Keratinocyte (primary cell): Measurements from ENCODE around the gene MRPL48. TPM values are rescaled to one million over a fixed set of nuclear protein-coding genes. Genes with fewer than 3 reads are reported as not detected.

Source experiments
- DNase-seq: peaks from one replicate; pipeline ENCODE4 v3.0.0-alpha.2; 2011; ENCODE audit warnings: low read depth, missing footprints, low spot score
- FAIRE-seq: peaks from 2 replicates; lab custom pipeline; 2011; peaks lifted over from hg19 to GRCh38; lab: Jason Lieb, UNC
- H2AFZ ChIP-seq: 2 replicates; pipeline ENCODE4 v1.6.0; 2012; ENCODE audit warnings: low read length, control low read depth, inconsistent platforms; ENCODE audit not compliant: control insufficient read depth
- H3K27ac ChIP-seq: 2 replicates; pipeline ENCODE4 v1.5.1; 2011; ENCODE audit warnings: low read length; ENCODE audit not compliant: control insufficient read depth, insufficient read depth
- H3K27me3 ChIP-seq: 3 replicates; pipeline ENCODE4 v1.6.0; 2011; ENCODE audit warnings: low read length; ENCODE audit not compliant: control insufficient read depth, insufficient read depth; ENCODE audit errors: extremely low read depth
- H3K36me3 ChIP-seq, 2 experiments: 2 replicates in 1 of 2; 3 replicates in 1 of 2; pipeline ENCODE4 v1.5.1; 2011; ENCODE audit warnings: low read length in 2 of 2, mild to moderate bottlenecking in 1 of 2; ENCODE audit not compliant: control insufficient read depth in 2 of 2, insufficient read depth in 2 of 2; ENCODE audit errors: extremely low read depth in 1 of 2
- H3K4me1 ChIP-seq: 3 replicates; pipeline ENCODE4 v1.5.1; 2011; ENCODE audit warnings: low read length; ENCODE audit not compliant: control insufficient read depth, insufficient read depth; ENCODE audit errors: extremely low read depth
- H3K4me2 ChIP-seq: 3 replicates; pipeline ENCODE4 v1.6.0; 2011; ENCODE audit warnings: low read depth, low read length; ENCODE audit not compliant: control insufficient read depth, insufficient read depth; ENCODE audit errors: extremely low read depth
- H3K4me3 ChIP-seq, 3 experiments: fragments of 200-600 bp in 1 of 3; sonication (generic) in 1 of 3; 2 replicates in 2 of 3; 3 replicates in 1 of 3; pipeline ENCODE4 v1.5.1; 2011 to 2016; ENCODE audit warnings: low read length in 3 of 3, mild to moderate bottlenecking in 3 of 3, control low read depth in 2 of 3, inconsistent platforms in 1 of 3, low read depth in 1 of 3, mixed read lengths in 1 of 3, mixed run types in 1 of 3, moderate library complexity in 1 of 3; ENCODE audit not compliant: control insufficient read depth in 2 of 3, insufficient read depth in 2 of 3; ENCODE audit errors: extremely low read depth in 1 of 3
- H3K79me2 ChIP-seq: 2 replicates; pipeline ENCODE4 v1.6.0; 2012; ENCODE audit warnings: low read length; ENCODE audit not compliant: control insufficient read depth, insufficient read depth
- H3K9ac ChIP-seq: 3 replicates; pipeline ENCODE4 v1.6.0; 2011; ENCODE audit warnings: low read length; ENCODE audit not compliant: control insufficient read depth, insufficient read depth; ENCODE audit errors: extremely low read depth
- H3K9me1 ChIP-seq: 3 replicates; pipeline ENCODE4 v1.6.0; 2011; ENCODE audit warnings: low read length; ENCODE audit not compliant: control insufficient read depth, insufficient read depth; ENCODE audit errors: extremely low read depth
- H3K9me3 ChIP-seq: 2 replicates; pipeline ENCODE4 v1.5.1; 2012; ENCODE audit warnings: low read depth, low read length; ENCODE audit not compliant: control insufficient read depth
- H4K20me1 ChIP-seq: 3 replicates; pipeline ENCODE4 v1.6.0; 2011; ENCODE audit warnings: low read length; ENCODE audit not compliant: control insufficient read depth, insufficient read depth; ENCODE audit errors: extremely low read depth
- CTCF ChIP-seq, 3 experiments: IDR thresholded peaks in 1 of 3; conservative IDR thresholded peaks in 1 of 3; optimal IDR thresholded peaks in 1 of 3; 2 replicates in 2 of 3; 3 replicates in 1 of 3; pipeline versions ENCODE3 to v1.5.1; 2011; ENCODE audit warnings: low read length in 3 of 3, mild to moderate bottlenecking in 3 of 3, moderate library complexity in 2 of 3, control low read depth in 1 of 3, inconsistent platforms in 1 of 3; ENCODE audit not compliant: insufficient read depth in 2 of 3; ENCODE audit errors: extremely low read depth in 1 of 3
- EZH2 ChIP-seq: IDR thresholded peaks from one replicate; pipeline ENCODE4 v1.6.1; 2012; ENCODE audit warnings: inconsistent platforms, mild to moderate bottlenecking, low read length, moderate library complexity
- dilution Hi-C: fragments of 300-500 bp; cut with MboI; formaldehyde crosslinking; loops from one replicate; pipeline ENCODE4 v1.7.0; 2020; ENCODE audit warnings: low sequenced_read_pairs; ENCODE audit not compliant: extremely low pct_ligation_motif_present
- polyA plus RNA-seq, 5 experiments: library from polyadenylated mRNA; depleted of rRNA in 3 of 5; stranded (reverse) in 3 of 5; stranded (forward) in 1 of 5; unstranded in 1 of 5; fragments of >200 nt; gene quantifications; 1 replicate in 1 of 5; 2 replicates in 3 of 5; 3 replicates in 1 of 5; pipeline versions ENCODE4 v1.2.1 to v1.2.3, GENCODE V29; 2011 to 2012; ENCODE audit warnings: missing spikeins in 2 of 5, low read depth in 1 of 5, low replicate concordance in 1 of 5

Gene MRPL48
- polyA plus RNA-seq, 1 donor (not counting 4 experiments of a cell fraction or from before 2014, with no cell fraction given) = 72.2 TPM

DNA sequence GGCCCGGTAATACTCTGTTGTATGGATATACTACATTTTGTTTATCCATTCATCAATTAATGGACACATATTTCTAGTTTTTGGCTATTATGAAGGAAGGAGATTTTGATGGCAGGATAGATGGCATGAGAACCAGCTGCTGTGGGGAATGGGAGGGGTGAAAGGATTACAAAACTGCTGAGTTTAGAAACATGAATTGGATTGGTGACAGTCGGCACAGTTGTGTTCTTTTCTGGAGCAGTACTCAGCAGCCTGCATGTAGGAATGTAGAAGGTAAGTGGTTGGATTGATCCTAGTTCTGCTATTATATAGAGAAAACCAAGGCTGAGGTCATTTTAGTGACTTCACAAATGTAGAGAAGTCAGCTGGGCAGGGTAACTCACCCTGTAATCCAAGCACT lies 96.2 kb downstream of the MRPL48 start:
- dilution Hi-C loops = no loop called here
- Histone ChIP-seq H2AFZ (no peak overlapping the region), H3K27me3 (no peaks in the 10 kb centered on the region), H4K20me1 (no peaks in the 10 kb centered on the region), H3K9me3 (no peaks in the 10 kb centered on the region), H3K4me1 (no peaks in the 10 kb centered on the region), H3K4me3 (no peak overlapping the region), H3K36me3 (peaks cover 0 to 3% of the 10 kb centered on the region in 2 experiments), H3K79me2 (no peaks in the 10 kb centered on the region), H3K9ac (no peak overlapping the region), H3K9me1 (no peaks in the 10 kb centered on the region), H3K27ac (no peak overlapping the region), H3K4me2 (no peak overlapping the region)
- TF ChIP-seq CTCF (optimal IDR thresholded peaks at IDR 0.05 in 1 of 3, IDR thresholded peaks at IDR 0.05 in 1 of 3, conservative IDR thresholded peaks at IDR 0.05 in 1 of 3; ENCODE audit: extremely low read depth in 1 of 3, insufficient read depth in 2 of 3, low read length in 3 of 3) (no peak), EZH2 (no peak)
- no peak for DNase-seq
- FAIRE-seq = no peak

DNA sequence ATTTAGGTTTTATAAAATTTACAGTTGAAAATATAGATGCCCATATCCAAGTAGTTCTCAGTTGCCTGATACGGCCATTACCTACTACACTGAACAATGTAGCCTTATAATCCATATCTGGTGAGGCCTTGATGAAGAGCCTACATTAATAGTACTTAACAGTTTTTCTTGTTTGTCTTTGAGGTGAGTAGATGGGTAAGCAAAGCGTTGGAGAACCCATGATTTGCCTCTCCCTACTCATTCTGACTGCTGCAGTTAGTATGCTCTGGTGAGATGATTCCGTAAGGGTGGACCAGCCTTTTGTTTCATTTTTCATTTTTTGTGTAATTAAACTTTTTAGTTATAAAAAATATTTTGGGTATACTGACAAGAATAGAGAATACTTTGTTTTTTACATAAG lies 100.6 kb downstream of the MRPL48 start:
- Histone ChIP-seq H3K9me1 (no peaks in the 10 kb centered on the region), H3K9me3 (no peaks in the 10 kb centered on the region), H4K20me1 (no peaks in the 10 kb centered on the region), H3K4me3 (no peak overlapping the region), H3K36me3 (peaks cover 0 to 3% of the 10 kb centered on the region in 2 experiments), H3K27me3 (no peaks in the 10 kb centered on the region), H2AFZ (no peak overlapping the region), H3K4me1 (no peaks in the 10 kb centered on the region), H3K79me2 (no peaks in the 10 kb centered on the region), H3K27ac (no peak overlapping the region), H3K4me2 (no peak overlapping the region), H3K9ac (no peak overlapping the region)
- dilution Hi-C loops = no loop called here
- TF ChIP-seq EZH2 = no peak
- TF ChIP-seq CTCF (optimal IDR thresholded peaks at IDR 0.05 in 1 of 3, IDR thresholded peaks at IDR 0.05 in 1 of 3, conservative IDR thresholded peaks at IDR 0.05 in 1 of 3; ENCODE audit: extremely low read depth in 1 of 3, insufficient read depth in 2 of 3, low read length in 3 of 3) = no peak
- FAIRE-seq (no peak), DNase-seq (no peak)
